ENCODE data around the gene TBP. TPM values are rescaled to one million over a fixed set of nuclear protein-coding genes. Genes with fewer than 3 reads are reported as not detected.
A peak's percentile ranks its signal among the peaks of the same experiment; 100 is the strongest.

The TBP gene
- total and polyA plus RNA-seq, 4 donors: 11.5 to 22.8 (median 15.4) TPM

- no peaks in the 10 kb centered on the region for H3K27me3 ChIP-seq (ENCODE audit: control insufficient read depth in 1 of 2, insufficient read depth in 2 of 2, low read length in 1 of 2)
- no peak overlapping the region for H3K4me3 ChIP-seq (ENCODE audit: low read length in 2 of 2)
- no peak overlapping the region for H3K27ac ChIP-seq (ENCODE audit: low read depth in 1 of 2, low read length in 2 of 2)
- H3K9me3 ChIP-seq (ENCODE audit: control insufficient read depth, low read length): no peaks in the 10 kb centered on the region
- H3K4me1 ChIP-seq (ENCODE audit: control insufficient read depth in 1 of 2, insufficient read depth in 2 of 2, low read length in 2 of 2): peaks cover 2 to 11% of the 10 kb centered on the region in 2 donors
- DNase-seq: no peak
- 8 to 21% methylated on average over 2 of the region's 2 CpGs for WGBS, 2 donors
- peaks cover 6 to 11% of the 10 kb centered on the region in 2 donors for H3K36me3 ChIP-seq (ENCODE audit: control insufficient read depth in 1 of 2, insufficient read depth in 2 of 2, low read length in 1 of 2)
- intact Hi-C loops (cut with DNase I): no loop called here
- no peak for ATAC-seq (ENCODE audit: low FRiP score)
These were observed 8.8 kb upstream of the TBP start for GRCh38 chr6:170545405-170545804.

GRCh38 chr6:170552765-170553533 lies 1.2 kb upstream of the TBP start, which contains the start of gene PSMB1:
TSS of gene PSMB1 (minus strand) at chr6:170553307. CDS start at chr6:170553242, 65 bp downstream.
- 0% methylated on average over 41 of the region's 41 CpGs for WGBS, 2 donors
- Histone ChIP-seq H3K36me3 (ENCODE audit: control insufficient read depth in 1 of 2, insufficient read depth in 2 of 2, low read length in 1 of 2) (peaks cover 0 to 1% of the 10 kb centered on the region in 2 donors), H3K9me3 (ENCODE audit: control insufficient read depth, low read length) (no peaks in the 10 kb centered on the region), H3K27me3 (ENCODE audit: control insufficient read depth in 1 of 2, insufficient read depth in 2 of 2, low read length in 1 of 2) (no peaks in the 10 kb centered on the region), H3K4me3 (ENCODE audit: low read length in 2 of 2) (peak within 1 kb of the TSS; percentile 95 to 100), H3K4me1 (ENCODE audit: control insufficient read depth in 1 of 2, insufficient read depth in 2 of 2, low read length in 2 of 2) (peaks cover 4 to 17% of the 10 kb centered on the region in 2 donors), H3K27ac (ENCODE audit: low read depth in 1 of 2, low read length in 2 of 2) (peak within 1 kb of the TSS; percentile 59 to 94)
- peak; percentile 96 for ATAC-seq (ENCODE audit: low FRiP score)
- peak; percentile 97 to 98 for DNase-seq
- intact Hi-C loops (cut with DNase I): loop anchor here (1.0 to 10.0 kb wide), 2 partner anchors 31 to 798 kb away; partner anchors contain the start of genes DYNLT2 (in 1 of the 2), ERMARD (in 1 of the 2) and PDCD2 (in 1 of the 2)

- peak overlapping the region; percentile 78 to 100 for H3K4me3 ChIP-seq (ENCODE audit: low read length in 2 of 2)
- peak overlapping the region; percentile 59 to 85 for H3K27ac ChIP-seq (ENCODE audit: low read depth in 1 of 2, low read length in 2 of 2)
- H3K36me3 ChIP-seq (ENCODE audit: control insufficient read depth in 1 of 2, insufficient read depth in 2 of 2, low read length in 1 of 2): no peaks in the 10 kb centered on the region
- ATAC-seq (ENCODE audit: low FRiP score) (peak; percentile 72), DNase-seq (no peak)
- no peaks in the 10 kb centered on the region for H3K27me3 ChIP-seq (ENCODE audit: control insufficient read depth in 1 of 2, insufficient read depth in 2 of 2, low read length in 1 of 2)
- H3K4me1 ChIP-seq (ENCODE audit: control insufficient read depth in 1 of 2, insufficient read depth in 2 of 2, low read length in 2 of 2): peaks cover 4 to 17% of the 10 kb centered on the region in 2 donors
- H3K9me3 ChIP-seq (ENCODE audit: control insufficient read depth, low read length): no peaks in the 10 kb centered on the region
- intact Hi-C loops (cut with DNase I): loop anchor here (1.0 to 10.0 kb wide), 3 partner anchors 31 to 802 kb away; partner anchors contain the start of genes DYNLT2 (in 2 of the 2), ERMARD (in 2 of the 2) and PDCD2 (in 1 of the 2)
- WGBS, 2 donors: 0% methylated on average over 13 of the region's 13 CpGs
These were observed 596 bp upstream of the TBP start for GRCh38 chr6:170553534-170554012.

GRCh38 chr6:170554796-170555137 lies 598 bp downstream of the TBP start:
- Histone ChIP-seq H3K9me3 (ENCODE audit: control insufficient read depth, low read length) (no peaks in the 10 kb centered on the region), H3K4me3 (ENCODE audit: low read length in 2 of 2) (peak overlapping the region; percentile 84 to 90), H3K36me3 (ENCODE audit: control insufficient read depth in 1 of 2, insufficient read depth in 2 of 2, low read length in 1 of 2) (no peaks in the 10 kb centered on the region), H3K27ac (ENCODE audit: low read depth in 1 of 2, low read length in 2 of 2) (peak overlapping the region in 1 of 2 donors; percentile 72), H3K27me3 (ENCODE audit: control insufficient read depth in 1 of 2, insufficient read depth in 2 of 2, low read length in 1 of 2) (no peaks in the 10 kb centered on the region), H3K4me1 (ENCODE audit: control insufficient read depth in 1 of 2, insufficient read depth in 2 of 2, low read length in 2 of 2) (peaks cover 2 to 11% of the 10 kb centered on the region in 2 donors)
- WGBS, 2 donors: 1% methylated on average over 7 of the region's 7 CpGs
- intact Hi-C loops (cut with DNase I): loop anchor here (1.0 to 10.0 kb wide), 2 partner anchors 800 to 803 kb away; partner anchors contain the start of genes DYNLT2 (in 2 of the 2) and ERMARD (in 2 of the 2)
- ATAC-seq (ENCODE audit: low FRiP score): no peak
- no peak for DNase-seq

GRCh38 chr6:170555305-170555704 lies 1.1 kb downstream of the TBP start:
- peak overlapping the region in 1 of 2 donors; percentile 84 for H3K4me3 ChIP-seq (ENCODE audit: low read length in 2 of 2)
- no peaks in the 10 kb centered on the region for H3K9me3 ChIP-seq (ENCODE audit: control insufficient read depth, low read length)
- no peaks in the 10 kb centered on the region for H3K36me3 ChIP-seq (ENCODE audit: control insufficient read depth in 1 of 2, insufficient read depth in 2 of 2, low read length in 1 of 2)
- H3K27me3 ChIP-seq (ENCODE audit: control insufficient read depth in 1 of 2, insufficient read depth in 2 of 2, low read length in 1 of 2): no peaks in the 10 kb centered on the region
- H3K27ac ChIP-seq (ENCODE audit: low read depth in 1 of 2, low read length in 2 of 2): no peak overlapping the region
- 50 to 63% methylated on average over 3 of the region's 3 CpGs for WGBS, 2 donors
- peaks cover 2 to 7% of the 10 kb centered on the region in 2 donors for H3K4me1 ChIP-seq (ENCODE audit: control insufficient read depth in 1 of 2, insufficient read depth in 2 of 2, low read length in 2 of 2)
- ATAC-seq (ENCODE audit: low FRiP score) (no peak), DNase-seq (no peak)
- intact Hi-C loops (cut with DNase I): loop anchor here in 1 of 2 donors (10.0 kb wide), 1 partner anchor 801 kb away; the partner anchor contains the start of genes DYNLT2 and ERMARD

GRCh38 chr6:170561555-170561954 lies 7.4 kb downstream of the TBP start:
- DNase-seq (no peak), ATAC-seq (ENCODE audit: low FRiP score) (no peak)
- H3K4me3 ChIP-seq (ENCODE audit: low read length in 2 of 2): no peak overlapping the region
- H3K9me3 ChIP-seq (ENCODE audit: control insufficient read depth, low read length): no peaks in the 10 kb centered on the region
- H3K27me3 ChIP-seq (ENCODE audit: control insufficient read depth in 1 of 2, insufficient read depth in 2 of 2, low read length in 1 of 2): no peaks in the 10 kb centered on the region
- WGBS, 2 donors: 94% methylated on average over 4 of the region's 4 CpGs
- no peaks in the 10 kb centered on the region for H3K4me1 ChIP-seq (ENCODE audit: control insufficient read depth in 1 of 2, insufficient read depth in 2 of 2, low read length in 2 of 2)
- intact Hi-C loops (cut with DNase I): no loop called here
- H3K27ac ChIP-seq (ENCODE audit: low read depth in 1 of 2, low read length in 2 of 2): no peak overlapping the region
- H3K36me3 ChIP-seq (ENCODE audit: control insufficient read depth in 1 of 2, insufficient read depth in 2 of 2, low read length in 1 of 2): peaks cover 0 to 4% of the 10 kb centered on the region in 2 donors

- DNase-seq: no peak
- H3K36me3 ChIP-seq (ENCODE audit: control insufficient read depth in 1 of 2, insufficient read depth in 2 of 2, low read length in 1 of 2): peaks cover 3 to 6% of the 10 kb centered on the region in 2 donors
- H3K27ac ChIP-seq (ENCODE audit: low read depth in 1 of 2, low read length in 2 of 2): no peak overlapping the region
- no peaks in the 10 kb centered on the region for H3K9me3 ChIP-seq (ENCODE audit: control insufficient read depth, low read length)
- no peak for ATAC-seq (ENCODE audit: low FRiP score)
- H3K4me3 ChIP-seq (ENCODE audit: low read length in 2 of 2): no peak overlapping the region
- H3K4me1 ChIP-seq (ENCODE audit: control insufficient read depth in 1 of 2, insufficient read depth in 2 of 2, low read length in 2 of 2): no peaks in the 10 kb centered on the region
- 96% methylated on average over 7 to 8 of the region's 8 CpGs for WGBS, 2 donors
- intact Hi-C loops (cut with DNase I): no loop called here
- no peaks in the 10 kb centered on the region for H3K27me3 ChIP-seq (ENCODE audit: control insufficient read depth in 1 of 2, insufficient read depth in 2 of 2, low read length in 1 of 2)
These were observed 10.9 kb downstream of the TBP start for GRCh38 chr6:170564936-170565530.

GRCh38 chr6:170572704-170573466 lies 18.7 kb downstream of the TBP start:
- DNase-seq: no peak
- Histone ChIP-seq H3K4me1 (ENCODE audit: control insufficient read depth in 1 of 2, insufficient read depth in 2 of 2, low read length in 2 of 2) (no peaks in the 10 kb centered on the region), H3K27ac (ENCODE audit: low read depth in 1 of 2, low read length in 2 of 2) (no peak overlapping the region), H3K4me3 (ENCODE audit: low read length in 2 of 2) (no peak overlapping the region), H3K9me3 (ENCODE audit: control insufficient read depth, low read length) (no peaks in the 10 kb centered on the region), H3K36me3 (ENCODE audit: control insufficient read depth in 1 of 2, insufficient read depth in 2 of 2, low read length in 1 of 2) (peaks cover 3 to 6% of the 10 kb centered on the region in 2 donors), H3K27me3 (ENCODE audit: control insufficient read depth in 1 of 2, insufficient read depth in 2 of 2, low read length in 1 of 2) (no peaks in the 10 kb centered on the region)
- 78 to 86% methylated on average over 2 of the region's 2 CpGs for WGBS, 2 donors
- ATAC-seq (ENCODE audit: low FRiP score): no peak
- intact Hi-C loops (cut with DNase I): no loop called here
